NCI-H526 (cell line): ENCODE data around the gene UMAD1.
A peak's percentile ranks its signal among the peaks of the same experiment; 100 is the strongest.

Experiments
- DNase-seq, 2 experiments: peaks; one replicate each; lab custom pipeline; 2025; lab: John Stamatoyannopoulos, UW

UMAD1 gene

DNA sequence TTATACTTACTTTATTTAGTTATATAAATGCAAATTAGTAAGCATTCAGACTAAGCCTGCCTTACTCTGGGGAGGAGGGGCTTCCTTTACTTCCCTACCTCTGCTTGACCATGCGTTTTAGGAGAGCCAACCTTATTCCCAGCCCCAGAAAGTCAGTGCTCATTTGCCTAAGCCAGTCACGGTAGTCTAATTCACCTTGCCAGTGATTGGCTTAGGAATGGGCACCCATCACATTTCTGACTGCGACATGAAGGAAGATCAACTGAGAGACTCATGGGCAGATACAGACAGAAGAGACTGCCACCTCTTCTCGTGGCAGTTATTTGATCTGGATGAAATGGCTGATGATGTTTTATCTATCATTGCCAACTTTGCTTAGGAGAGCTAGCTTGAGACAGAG is 48.4 kb downstream of the UMAD1 start:
- no peak for DNase-seq

DNA sequence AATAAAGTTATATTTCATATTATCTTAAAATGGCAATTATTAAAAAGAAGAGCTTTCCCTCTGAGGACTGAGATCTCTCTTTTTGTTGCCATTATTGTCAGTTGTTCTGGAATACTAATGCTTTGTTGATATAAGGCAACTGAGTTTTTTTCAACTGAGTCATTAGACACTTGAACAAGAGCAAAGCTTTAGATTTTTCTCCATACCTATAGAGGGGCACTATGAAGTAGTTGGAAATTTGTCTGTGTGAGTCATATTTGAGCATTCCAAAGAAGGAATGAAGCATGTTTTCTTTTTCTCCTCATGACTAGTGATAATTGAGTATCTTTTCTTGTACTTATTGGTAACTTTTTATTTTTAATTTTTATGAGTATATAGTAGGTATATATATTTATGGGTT is 53.3 kb downstream of the UMAD1 start:
- no peak for DNase-seq

DNA sequence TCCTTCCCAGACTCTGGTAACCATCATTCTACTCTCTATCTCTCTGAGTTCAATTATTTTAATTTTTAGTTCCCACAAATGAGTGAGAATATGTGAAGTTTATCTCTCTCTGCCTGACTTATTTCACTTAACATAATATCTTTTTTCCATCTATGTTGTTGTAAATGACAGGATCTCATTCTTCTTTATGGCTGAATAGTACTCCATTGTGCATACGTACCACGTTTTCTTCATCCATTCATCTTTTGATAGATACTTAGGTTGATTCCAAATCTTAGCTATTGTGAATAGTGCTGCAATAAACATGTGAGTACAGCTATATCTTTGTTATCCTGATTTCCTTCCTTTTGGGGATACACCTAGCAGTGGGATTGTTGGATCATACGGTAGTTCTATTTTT is 54.0 kb downstream of the UMAD1 start:
- DNase-seq, result no peak

DNA sequence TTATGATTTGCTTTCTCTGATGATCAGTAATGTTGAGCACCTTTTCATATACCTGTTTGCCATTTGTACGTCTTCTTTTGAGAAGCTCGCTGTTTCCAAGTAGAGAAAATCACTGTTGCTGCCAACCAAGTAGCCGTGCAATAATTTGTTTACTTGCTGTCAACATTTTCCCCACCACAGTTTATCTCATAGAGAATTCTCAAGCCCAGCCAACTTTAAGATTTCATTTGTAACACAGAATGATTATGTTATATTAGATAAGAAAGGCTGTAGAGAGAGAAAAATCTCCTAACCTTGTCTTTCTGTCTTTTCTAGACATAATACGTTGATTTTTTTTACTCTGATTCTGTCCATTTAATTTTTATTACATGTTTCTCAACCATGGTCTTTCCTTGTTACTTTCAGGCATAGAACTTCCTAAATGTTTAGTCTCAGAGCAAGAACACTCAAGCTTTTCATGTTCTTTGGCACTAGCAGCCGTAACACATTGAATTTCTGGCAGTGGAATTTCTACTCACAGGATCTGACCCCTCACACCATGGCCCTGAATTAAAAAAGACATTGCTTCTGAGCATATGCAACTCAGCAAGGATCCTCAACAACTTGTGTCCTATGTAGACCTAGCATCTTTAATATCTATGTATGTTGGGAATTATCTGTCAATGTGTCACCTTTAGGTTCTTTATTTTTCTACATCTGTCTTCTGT is 54.7 kb downstream of the UMAD1 start:
- no peak for DNase-seq

DNA sequence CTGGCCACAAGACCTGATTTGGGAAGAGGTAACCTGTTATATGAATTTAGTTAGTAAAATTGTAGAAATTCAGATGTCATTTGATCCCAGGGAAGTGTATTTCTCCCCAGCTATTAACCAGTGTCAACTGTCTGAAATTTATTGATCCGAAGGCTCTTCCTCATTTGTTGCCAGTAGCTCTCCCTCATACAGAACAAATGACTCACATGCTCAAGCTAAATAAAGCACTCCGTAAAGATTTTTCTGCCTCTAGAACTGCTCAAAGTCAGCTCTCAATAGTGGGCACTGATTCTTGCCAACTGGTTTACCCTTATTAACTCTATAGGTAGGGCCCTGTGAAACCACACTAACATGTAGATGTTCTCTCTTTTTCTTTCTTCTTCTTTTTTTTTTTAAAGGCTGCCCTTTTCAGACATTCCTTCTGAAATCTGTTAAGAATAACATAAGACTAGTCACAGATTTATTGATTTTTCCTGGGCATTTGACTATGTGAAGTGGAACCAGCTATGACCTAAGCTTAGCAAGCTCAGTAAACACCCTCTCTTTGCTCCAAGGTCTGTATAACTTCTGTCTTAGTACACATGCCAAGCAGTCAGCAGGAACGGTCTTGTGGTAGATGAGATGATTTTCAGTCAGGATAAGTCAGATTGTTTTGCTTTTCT is 56.0 kb downstream of the UMAD1 start:
- DNase-seq, result no peak

DNA sequence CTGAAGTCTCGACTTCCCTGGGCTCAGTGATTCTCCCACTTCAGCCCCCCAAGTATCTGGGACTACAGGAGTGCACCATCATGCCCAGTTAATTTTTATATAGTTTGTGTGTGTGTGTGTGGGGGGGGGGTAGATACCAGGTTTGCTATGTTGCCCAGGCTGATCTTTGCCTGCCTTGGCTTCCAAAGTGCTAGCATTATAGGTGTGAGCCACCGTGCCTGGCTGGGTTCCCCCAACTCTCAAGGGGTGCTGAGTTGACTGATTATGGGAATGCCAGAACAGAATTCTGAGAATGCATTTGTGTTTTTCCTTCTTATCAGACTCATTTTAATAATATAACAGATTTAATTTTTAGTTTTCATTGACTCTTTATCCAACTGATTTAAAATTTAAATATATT is 58.4 kb downstream of the UMAD1 start:
- DNase-seq, result no peak

DNA sequence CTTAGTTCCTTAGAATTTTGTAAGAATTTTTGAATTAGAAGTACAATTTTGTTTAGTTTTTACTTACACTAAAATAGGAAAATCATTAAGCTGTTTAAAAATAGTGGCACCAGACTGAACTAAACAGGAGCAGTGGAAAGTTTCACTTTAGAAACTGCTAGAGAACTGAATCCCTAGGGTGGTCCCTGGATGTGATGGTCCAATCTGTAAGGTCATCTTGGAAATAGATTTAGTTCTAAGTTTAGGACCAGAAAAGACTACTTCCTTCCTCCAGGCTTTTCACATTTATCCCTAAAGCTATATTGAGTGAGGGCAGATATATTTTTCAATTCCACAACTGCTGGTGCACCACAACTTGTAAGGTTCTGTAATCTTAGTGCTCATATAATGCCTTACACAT is 58.8 kb downstream of the UMAD1 start:
- DNase-seq, result no peak

DNA sequence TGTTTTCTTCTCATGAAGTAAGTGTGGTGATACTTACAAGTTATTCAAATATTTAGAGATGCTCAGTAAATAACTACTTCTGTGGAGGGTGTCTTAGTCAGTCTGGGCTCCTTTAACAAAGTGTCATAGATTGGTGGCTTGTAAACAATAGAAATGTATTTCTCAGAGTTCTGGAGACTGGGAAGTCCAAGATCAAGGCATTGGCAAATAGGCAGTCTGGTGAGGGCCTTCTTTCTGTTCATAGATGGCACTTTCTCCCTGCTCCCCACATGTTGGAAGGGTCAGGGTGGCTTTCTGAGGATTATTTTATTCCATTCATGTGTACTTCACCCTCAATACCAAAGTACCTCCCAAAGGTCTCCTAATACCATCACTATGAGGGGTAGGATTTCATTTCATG is 59.4 kb downstream of the UMAD1 start:
- no peak for DNase-seq

DNA sequence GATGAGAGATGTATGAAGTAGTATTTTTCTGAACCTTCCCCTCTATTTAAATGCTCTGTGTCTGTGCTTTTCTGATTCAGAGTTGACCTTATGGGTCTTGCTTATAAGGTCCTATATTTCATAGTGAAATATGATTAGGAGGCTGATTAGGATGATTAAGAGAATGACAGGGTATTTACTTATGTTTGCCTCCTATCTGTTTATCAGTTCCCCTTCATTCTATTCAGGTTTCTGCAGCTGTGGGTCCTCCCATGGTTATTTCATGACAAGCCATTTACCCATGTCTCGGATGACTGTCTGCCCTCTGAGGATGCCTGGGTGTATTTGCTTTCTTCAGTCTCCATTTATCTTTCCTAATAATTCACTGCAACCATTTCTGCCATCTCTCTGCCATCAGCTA is 61.0 kb downstream of the UMAD1 start:
- DNase-seq, result no peak

DNA sequence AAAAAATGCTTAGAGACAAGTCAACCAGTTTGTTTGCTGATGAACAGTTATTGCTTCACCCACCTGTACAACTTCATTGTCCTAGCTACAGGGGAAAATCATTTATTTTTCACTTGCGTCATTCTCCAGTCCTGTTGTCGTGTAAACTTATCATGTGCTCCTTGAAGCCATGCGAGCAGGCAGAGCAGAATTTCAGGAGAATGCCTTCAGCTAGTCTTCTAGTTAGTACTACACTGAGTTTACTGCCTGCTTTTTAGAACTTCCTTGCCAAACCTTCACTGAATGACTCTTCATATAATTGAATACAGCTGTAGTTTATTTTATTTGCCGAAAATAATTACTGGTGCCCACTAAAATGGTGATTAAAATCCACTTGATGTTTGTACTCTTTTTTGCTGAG is 62.3 kb downstream of the UMAD1 start:
- DNase-seq, result no peak

DNA sequence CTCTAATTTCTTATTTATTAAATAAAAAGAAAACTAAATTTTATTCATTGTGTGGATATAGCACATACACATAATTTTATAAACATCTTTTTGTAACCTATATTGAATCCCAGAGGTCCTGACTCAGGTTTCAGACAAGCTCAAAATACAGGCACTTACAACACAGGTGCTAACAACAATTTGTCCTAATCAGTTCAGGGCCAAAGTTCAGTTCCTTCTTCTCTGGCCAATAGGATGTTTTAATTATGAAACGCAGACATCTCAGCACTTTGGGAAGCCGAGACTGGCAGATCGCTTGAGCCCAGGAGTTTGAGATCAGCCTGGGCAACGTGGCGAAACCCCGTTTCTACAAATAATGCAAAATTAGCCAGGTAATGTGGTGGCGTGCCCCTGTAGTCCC is 62.9 kb downstream of the UMAD1 start:
- no peak for DNase-seq

DNA sequence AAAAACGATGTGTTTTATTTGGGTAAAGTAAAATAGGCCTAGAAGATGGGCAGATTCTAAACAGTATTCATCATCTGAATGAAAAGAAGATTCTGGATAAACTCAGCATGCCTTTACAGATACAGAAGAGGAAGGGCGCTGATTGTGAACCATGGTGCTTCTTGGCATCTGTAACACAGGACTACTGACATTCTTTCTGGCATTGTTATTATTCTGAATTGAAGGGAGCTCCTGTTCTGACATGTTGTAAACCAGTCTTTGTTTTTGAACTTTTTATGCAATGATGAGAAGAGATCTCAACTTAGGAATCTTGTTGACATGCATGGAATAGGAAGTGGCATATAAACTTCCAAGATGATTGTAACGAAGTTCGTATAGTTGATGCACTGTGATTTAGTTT is 64.3 kb downstream of the UMAD1 start:
- no peak for DNase-seq

DNA sequence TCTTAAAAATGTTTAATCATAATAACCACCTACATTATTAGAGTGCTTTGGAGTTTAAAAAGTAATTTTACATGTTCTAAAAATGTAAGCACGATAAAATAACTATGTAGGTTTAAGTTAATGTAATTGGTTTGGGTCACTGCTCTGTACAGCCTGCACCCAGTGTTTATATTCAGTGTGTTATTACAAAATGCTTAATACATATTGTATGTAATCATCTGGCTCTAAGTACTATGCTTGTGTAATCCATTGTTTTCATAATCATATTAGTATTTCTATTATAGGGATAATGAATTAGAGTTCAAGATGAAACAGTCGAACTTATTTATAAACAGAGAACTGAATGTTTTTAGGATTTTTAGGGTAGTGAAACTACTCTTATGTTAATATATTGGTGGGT is 64.8 kb downstream of the UMAD1 start:
- DNase-seq, result no peak

DNA sequence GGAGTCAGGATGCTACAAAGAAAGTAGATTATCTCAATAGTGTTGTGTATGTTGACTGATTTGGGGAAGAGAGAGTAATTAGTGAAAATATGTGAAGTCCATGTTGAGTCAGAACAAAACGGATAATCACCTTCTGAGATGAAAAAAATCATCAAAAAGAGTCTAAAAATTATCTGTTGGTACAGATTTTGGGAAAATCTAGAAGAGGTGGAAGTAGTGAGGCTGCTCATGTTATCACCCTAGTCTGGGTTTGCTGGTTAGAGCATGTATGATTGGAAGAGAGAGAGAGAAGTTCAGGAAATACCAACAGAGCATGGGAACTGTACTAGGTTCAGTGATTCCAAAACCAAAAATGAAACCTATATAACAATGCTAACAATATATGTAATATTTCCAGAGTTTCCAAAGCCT is 65.6 kb downstream of the UMAD1 start:
- DNase-seq, result no peak

DNA sequence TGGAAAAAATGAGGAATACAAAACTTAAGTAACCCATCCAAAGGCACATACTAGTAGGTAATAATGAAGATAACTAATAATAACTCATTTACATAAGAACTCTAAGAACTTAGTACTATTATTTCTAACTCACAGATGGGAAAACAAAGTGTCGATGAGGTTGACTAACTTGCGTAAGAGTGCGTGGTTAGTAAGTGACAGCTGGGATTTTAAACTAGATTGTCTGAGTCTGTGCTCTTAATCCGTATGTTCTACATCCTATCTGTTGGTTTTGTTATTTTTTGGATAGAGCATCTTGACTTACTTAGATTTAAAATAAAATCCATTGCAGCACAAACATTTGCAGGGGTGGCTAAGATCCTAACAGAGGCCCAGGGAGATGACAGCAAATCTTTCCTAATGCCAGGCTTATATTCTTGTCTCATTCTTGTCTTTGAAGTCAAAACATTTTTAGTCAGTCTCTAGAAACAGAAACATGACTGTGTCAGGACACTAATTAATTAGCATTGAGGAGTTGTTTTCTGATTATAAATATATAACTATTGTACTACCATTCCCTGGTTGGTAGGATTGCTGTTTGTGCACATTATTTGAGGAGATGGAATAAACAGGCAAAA is 66.1 kb downstream of the UMAD1 start:
- no peak for DNase-seq

DNA sequence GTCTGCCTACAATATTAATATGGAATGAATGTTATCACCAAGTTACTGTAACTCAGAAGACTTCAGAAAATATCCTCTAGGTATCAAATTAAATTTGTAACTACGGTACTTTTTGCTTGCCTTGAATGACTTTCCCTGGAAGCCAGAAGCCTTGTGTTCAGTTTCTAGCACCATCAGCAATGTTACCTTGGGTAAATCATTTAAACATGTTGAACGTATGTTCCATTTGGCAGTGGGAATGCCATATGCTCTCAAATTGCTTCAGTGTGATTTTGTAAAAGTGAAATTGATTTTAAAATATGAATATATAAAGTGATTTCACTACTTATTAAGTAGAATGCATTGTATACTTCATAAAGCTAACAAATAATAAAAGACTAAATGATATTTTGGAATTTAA is 66.7 kb downstream of the UMAD1 start:
- no peak for DNase-seq

DNA sequence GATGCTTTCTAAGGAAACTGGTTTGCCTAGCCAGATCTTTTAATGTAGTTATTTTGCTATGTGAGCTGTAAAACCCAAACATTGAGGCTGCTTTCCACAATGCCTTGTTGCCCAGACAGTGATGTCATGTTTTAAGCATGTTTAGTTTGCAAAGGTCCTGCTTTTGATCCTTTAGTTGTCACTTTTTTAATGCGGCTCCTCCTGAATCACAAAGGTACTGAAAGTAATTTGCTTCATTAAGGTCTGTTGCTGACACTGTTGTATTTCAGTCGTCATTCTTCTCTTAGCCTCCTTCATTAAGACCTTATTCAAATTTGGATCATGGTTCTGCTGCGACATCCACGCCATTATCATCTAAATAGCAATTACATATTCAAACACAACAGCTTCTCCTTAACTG is 67.3 kb downstream of the UMAD1 start:
- peak in 1 of 2 experiments; percentile 19 for DNase-seq

DNA sequence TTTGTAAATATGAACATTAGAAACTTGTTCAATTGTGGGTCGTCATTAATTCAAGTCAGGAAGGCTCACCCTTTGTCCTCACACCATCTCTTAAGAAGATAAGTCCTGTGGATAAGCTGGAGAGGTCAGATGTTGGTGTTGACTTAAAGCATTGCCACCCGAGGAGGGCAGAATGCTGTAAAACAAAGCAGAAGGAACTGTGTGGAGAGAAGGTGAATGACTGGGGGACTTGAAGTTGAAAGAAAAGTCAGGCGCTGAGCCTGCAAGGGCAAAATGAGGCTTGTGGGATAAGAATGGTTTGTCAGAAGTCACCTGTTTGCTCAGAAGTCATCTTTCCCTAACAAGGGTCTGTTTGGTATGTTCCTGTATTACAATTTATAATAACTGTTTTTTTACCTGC is 68.7 kb downstream of the UMAD1 start:
- DNase-seq, result no peak

DNA sequence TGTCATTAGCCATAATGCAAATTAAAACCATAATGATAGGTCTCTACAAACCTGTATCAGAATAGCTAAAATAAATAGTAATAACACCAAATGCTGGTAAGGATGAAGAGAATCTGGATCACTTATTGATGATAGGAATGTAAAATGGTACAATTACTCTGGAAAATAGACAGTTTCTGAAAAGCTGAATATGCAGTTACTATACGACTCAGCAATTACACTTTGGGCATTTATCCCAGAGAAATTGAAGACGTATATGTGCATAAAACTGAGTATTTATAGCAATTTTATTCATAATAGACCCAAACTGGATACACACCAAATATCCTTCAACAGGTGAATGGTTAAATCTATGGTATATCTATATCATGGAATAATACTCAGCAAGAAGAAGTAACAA is 69.9 kb downstream of the UMAD1 start:
- no peak for DNase-seq

DNA sequence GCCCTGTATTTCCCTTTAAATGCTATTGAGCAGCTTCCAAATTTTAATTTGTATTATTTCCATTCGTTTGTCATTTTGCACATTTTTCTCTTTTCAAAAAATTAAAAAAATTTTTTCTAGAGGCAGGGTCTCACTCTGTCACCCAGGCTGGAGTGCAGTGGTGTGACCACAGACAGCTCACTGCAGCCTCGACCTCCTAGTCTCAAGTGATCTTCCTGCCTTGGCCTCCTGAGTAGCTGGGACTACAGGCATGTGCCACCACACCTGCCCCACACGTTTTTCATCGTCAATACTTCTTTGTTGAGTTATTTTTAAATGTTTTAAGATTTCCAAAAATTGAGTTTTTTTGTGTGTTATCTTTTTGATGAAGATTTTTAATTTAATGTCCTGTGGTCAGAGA is 73.2 kb downstream of the UMAD1 start:
- DNase-seq, result no peak

DNA sequence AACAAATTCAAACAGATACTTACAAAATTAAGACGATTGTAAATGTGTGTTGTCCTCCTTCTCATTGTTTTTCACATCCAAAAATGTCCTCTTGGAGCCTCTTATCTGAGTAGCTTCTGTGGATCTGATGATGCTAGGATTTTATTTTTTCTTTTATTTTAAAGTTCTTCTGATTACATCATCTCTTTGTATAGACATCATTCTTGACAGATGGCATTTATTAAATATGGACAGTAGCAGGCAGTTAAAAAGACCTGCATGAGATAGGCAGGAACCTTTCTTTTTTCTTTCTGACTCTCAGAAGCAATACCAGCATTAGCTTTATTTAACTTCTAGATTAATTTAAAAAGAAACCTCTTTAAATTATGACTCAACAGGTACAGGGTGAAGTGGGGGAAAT is 77.9 kb downstream of the UMAD1 start, which contains the start of gene RPA3:
RPA3 (minus strand) TSS at position 116 of the 400 bp plus-strand sequence. CDS start 78,189 bp downstream, outside the sequence.
- no peak for DNase-seq

DNA sequence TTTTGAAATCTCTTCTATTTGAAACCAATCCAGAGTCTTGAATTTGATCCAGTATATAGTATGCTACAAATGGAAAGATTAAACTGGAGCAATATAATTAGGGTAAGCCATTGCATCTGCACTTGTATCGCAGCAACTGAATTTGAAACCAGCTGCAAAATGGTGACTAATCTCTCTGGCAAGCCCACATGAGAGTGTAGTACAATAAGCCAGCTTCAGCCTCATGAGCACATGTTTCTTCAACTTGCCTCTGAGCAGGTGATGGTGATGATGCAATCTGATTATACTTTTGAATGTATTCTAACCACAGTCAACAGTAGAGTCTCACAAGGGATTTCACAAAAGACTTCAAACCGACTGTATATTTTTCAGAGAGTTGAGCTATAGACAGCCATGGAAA is 78.7 kb downstream of the UMAD1 start:
- DNase-seq, result peak; percentile 19 to 47

DNA sequence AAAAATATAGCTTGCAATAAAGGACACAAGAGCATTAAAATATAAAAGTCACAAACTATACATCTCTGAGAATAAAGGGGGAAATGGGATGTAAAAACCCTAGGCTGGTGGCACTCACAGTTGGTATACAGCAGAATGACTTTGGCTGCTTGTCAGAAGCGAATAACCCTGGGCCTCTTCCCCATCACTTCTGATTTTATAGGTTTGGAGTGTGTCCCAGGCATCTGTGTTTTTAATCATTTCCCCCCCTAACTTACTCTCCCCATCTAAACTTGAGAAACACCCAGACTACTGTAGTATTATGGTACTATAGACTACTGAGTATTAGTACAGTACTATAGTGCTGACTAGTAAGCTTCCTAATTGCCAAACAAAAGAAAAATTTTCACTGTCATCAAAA is 79.6 kb downstream of the UMAD1 start:
- DNase-seq, result no peak
